H9 (cell line): ENCODE data around the gene TRMT2A. TPM values are rescaled to one million over a fixed set of nuclear protein-coding genes. Genes with fewer than 3 reads are reported as not detected.

Experiments used
- DNase-seq: peaks from one replicate; pipeline ENCODE4 v3.0.0-alpha.2; 2017
- H2AFZ ChIP-seq: one replicate; pipeline ENCODE4 v1.6.1; 2013; ENCODE audit warnings: mild to moderate bottlenecking, low read length, control low read depth, moderate library complexity
- H2AK5ac ChIP-seq: 2 replicates; pipeline ENCODE4 v1.6.1; 2013; ENCODE audit warnings: low read length, control low read depth, mixed read lengths; ENCODE audit not compliant: insufficient read length
- H2BK120ac ChIP-seq: one replicate; pipeline ENCODE4 v1.6.1; 2013; ENCODE audit warnings: low read depth, mild to moderate bottlenecking, low read length, control low read depth, inconsistent platforms; ENCODE audit not compliant: poor library complexity, severe bottlenecking
- H2BK12ac ChIP-seq: 2 replicates; pipeline ENCODE4 v1.6.1; 2013; ENCODE audit warnings: low read length, control low read depth, mixed read lengths, low read depth; ENCODE audit not compliant: insufficient read length
- H2BK15ac ChIP-seq: 2 replicates; pipeline ENCODE4 v1.6.1; 2013; ENCODE audit warnings: low read depth, low read length, control low read depth
- H2BK20ac ChIP-seq: one replicate; pipeline ENCODE4 v1.6.1; 2013; ENCODE audit warnings: low read depth, mild to moderate bottlenecking, low read length, control low read depth, inconsistent platforms; ENCODE audit not compliant: poor library complexity, severe bottlenecking
- H2BK5ac ChIP-seq: 2 replicates; pipeline ENCODE4 v1.6.1; 2013; ENCODE audit warnings: low read length, control low read depth, mixed read lengths; ENCODE audit not compliant: insufficient read length
- H3K14ac ChIP-seq: 2 replicates; pipeline ENCODE4 v1.6.1; 2013; ENCODE audit warnings: low read length, control low read depth; ENCODE audit not compliant: insufficient read depth
- H3K18ac ChIP-seq: 2 replicates; pipeline ENCODE4 v1.6.1; 2013; ENCODE audit warnings: low read depth, mild to moderate bottlenecking, mixed read lengths, low read length, control low read depth; ENCODE audit not compliant: insufficient read length
- H3K23ac ChIP-seq: 2 replicates; pipeline ENCODE4 v1.6.1; 2013; ENCODE audit warnings: low read length, control low read depth, mixed read lengths, low read depth; ENCODE audit not compliant: insufficient read length
- H3K23me2 ChIP-seq: 2 replicates; pipeline ENCODE4 v1.6.1; 2013; ENCODE audit warnings: low read depth, mild to moderate bottlenecking, mixed read lengths, low read length, control low read depth; ENCODE audit not compliant: insufficient read length, poor library complexity, severe bottlenecking
- H3K27ac ChIP-seq: 2 replicates; pipeline ENCODE4 v1.5.1; 2013; ENCODE audit warnings: low read length, control low read depth, mixed read lengths, low read depth; ENCODE audit not compliant: insufficient read length
- H3K27me3 ChIP-seq: 2 replicates; pipeline ENCODE4 v1.6.1; 2013; ENCODE audit warnings: low read length, control low read depth, inconsistent platforms; ENCODE audit not compliant: insufficient read depth
- H3K4ac ChIP-seq: 2 replicates; pipeline ENCODE4 v1.6.1; 2013; ENCODE audit warnings: low read depth, mild to moderate bottlenecking, control low read depth, inconsistent platforms, low read length, moderate library complexity
- H3K4me1 ChIP-seq: 2 replicates; pipeline ENCODE4 v1.6.1; 2013; ENCODE audit warnings: low read length, control low read depth, inconsistent platforms; ENCODE audit not compliant: insufficient read depth
- H3K4me2 ChIP-seq: 2 replicates; pipeline ENCODE4 v1.6.1; 2013; ENCODE audit warnings: low read length, control low read depth, mixed read lengths; ENCODE audit not compliant: insufficient read length, insufficient read depth
- H3K56ac ChIP-seq: 2 replicates; pipeline ENCODE4 v1.6.1; 2013; ENCODE audit warnings: low read depth, mild to moderate bottlenecking, mixed read lengths, low read length, control low read depth; ENCODE audit not compliant: insufficient read length
- H3K79me1 ChIP-seq: 2 replicates; pipeline ENCODE4 v1.6.1; 2013; ENCODE audit warnings: low read depth, mild to moderate bottlenecking, moderate library complexity, low read length, control low read depth, inconsistent platforms; ENCODE audit not compliant: insufficient read depth, poor library complexity, severe bottlenecking
- H3K79me2 ChIP-seq: 2 replicates; pipeline ENCODE4 v1.6.1; 2013; ENCODE audit warnings: low read length, control low read depth, inconsistent platforms; ENCODE audit not compliant: insufficient read depth
- H3K9ac ChIP-seq: 2 replicates; pipeline ENCODE4 v1.6.1; 2013; ENCODE audit warnings: low read length, control low read depth, mixed read lengths; ENCODE audit not compliant: insufficient read length; ENCODE audit errors: extremely low read depth
- H3K9me3 ChIP-seq: one replicate; pipeline ENCODE4 v1.6.1; 2013; ENCODE audit warnings: low read depth, low read length, inconsistent platforms; ENCODE audit not compliant: control insufficient read depth
- H3T11ph ChIP-seq: one replicate; pipeline ENCODE4 v1.6.1; 2013; ENCODE audit warnings: mild to moderate bottlenecking, low read length, control low read depth, inconsistent platforms
- H4K20me1 ChIP-seq: one replicate; pipeline ENCODE4 v1.6.1; 2013; ENCODE audit not compliant: control insufficient read depth, insufficient read length, insufficient read depth
- H4K5ac ChIP-seq: 2 replicates; pipeline ENCODE4 v1.6.1; 2013; ENCODE audit warnings: low read depth, mild to moderate bottlenecking, mixed read lengths, low read length, control low read depth; ENCODE audit not compliant: insufficient read length
- H4K8ac ChIP-seq: replicated peaks from 2 replicates; pipeline ENCODE4 v1.6.1; 2013; ENCODE audit warnings: low read length, control low read depth, mixed read lengths, low read depth; ENCODE audit not compliant: insufficient read length
- H4K91ac ChIP-seq: 2 replicates; pipeline ENCODE4 v1.6.1; 2013; ENCODE audit warnings: low read depth, mild to moderate bottlenecking, moderate library complexity, mixed read lengths, low read length, control low read depth; ENCODE audit not compliant: insufficient read length
- H3K27ac Mint-ChIP-seq, 3 experiments: 2 replicates in 2 of 3; 3 replicates in 1 of 3; pipeline ENCODE4 v1.8.0; 2020 to 2021; ENCODE audit warnings: mixed read lengths in 3 of 3, mild to moderate bottlenecking in 1 of 3, moderate library complexity in 1 of 3
- H3K27me3 Mint-ChIP-seq: 2 replicates; pipeline ENCODE4 v1.8.0; 2021; ENCODE audit warnings: low read depth, mild to moderate bottlenecking, moderate library complexity, mixed read lengths
- H3K36me3 Mint-ChIP-seq, 3 experiments: 2 replicates in 2 of 3; 3 replicates in 1 of 3; pipeline ENCODE4 v1.8.0; 2020 to 2021; ENCODE audit warnings: low read depth in 3 of 3, mixed read lengths in 3 of 3; ENCODE audit not compliant: insufficient read depth in 1 of 3
- H3K4me1 Mint-ChIP-seq, 2 experiments: 2 replicates each; pipeline ENCODE4 v1.8.0; 2020; ENCODE audit warnings: mixed read lengths in 2 of 2
- H3K4me3 Mint-ChIP-seq, 2 experiments: 2 replicates in 1 of 2; 3 replicates in 1 of 2; pipeline ENCODE4 v1.8.0; 2020 to 2021; ENCODE audit warnings: mild to moderate bottlenecking in 2 of 2, mixed read lengths in 2 of 2, moderate library complexity in 1 of 2
- H3K9me3 Mint-ChIP-seq, 2 experiments: 2 replicates in 1 of 2; 3 replicates in 1 of 2; pipeline ENCODE4 v1.8.0; 2020; ENCODE audit warnings: mild to moderate bottlenecking in 2 of 2, mixed read lengths in 2 of 2, moderate library complexity in 1 of 2
- whole genome bisulfite sequencing: extraction: QIAGEN DNeasy Blood & Tissue Kit; methylation state at CpG from one replicate; pipeline ENCODE4 v1.1.7; 2013; ENCODE audit warnings: missing lambda C conversion rate, low lambda C conversion rate, mixed read lengths; ENCODE audit not compliant: insufficient read length; ENCODE audit errors: extremely low coverage; 5-methylcytosine and 5-hydroxymethylcytosine counted together
- total RNA-seq: library from RNA; stranded (reverse); gene quantifications from 2 replicates; pipeline ENCODE4 v1.2.1, GENCODE V29; 2021
- TF ChIP-seq, protein P1 (sequence below): fragments of 200-600 bp; sonication (generic); conservative IDR thresholded peaks from 3 replicates; pipeline ENCODE4 v1.8.0; 2021; ENCODE audit warnings: antibody characterized with exemption, mild to moderate bottlenecking

The TRMT2A gene
- total RNA-seq, 1 experiment from 2014 or later: 58.2 TPM

- Histone ChIP-seq H2AFZ (no peak overlapping the region), H3K9me3 (no peaks in the 10 kb centered on the region), H3K18ac (no peak overlapping the region), H3K9ac (no peak overlapping the region), H2AK5ac (no peak overlapping the region), H3T11ph (no peak overlapping the region), H2BK15ac (no peak overlapping the region), H4K5ac (no peak overlapping the region), H3K56ac (no peak overlapping the region), H2BK20ac (no peak overlapping the region), H3K14ac (no peak overlapping the region), H4K8ac (no peak overlapping the region), H3K4me2 (no peak overlapping the region), H4K20me1 (no peaks in the 10 kb centered on the region), H3K4me1 (no peaks in the 10 kb centered on the region), H3K23ac (no peak overlapping the region), H3K27me3 (no peaks in the 10 kb centered on the region; the same call in 1 of the 2 replicates), H3K4ac (no peak overlapping the region), H2BK5ac (no peak overlapping the region), H2BK12ac (no peak overlapping the region), H3K23me2 (no peaks in the 10 kb centered on the region), H3K79me1 (no peaks in the 10 kb centered on the region), H3K79me2 (0 out of 2 replicates have a peak, but pooled peaks cover 2% of the 10 kb centered on the region), H4K91ac (no peak overlapping the region), H2BK120ac (no peak overlapping the region), H3K27ac (no peak overlapping the region)
- no peaks in the 10 kb centered on the region; a peak in 2 of 4 replicates for H3K4me1 Mint-ChIP-seq
- H3K27ac Mint-ChIP-seq: no peak overlapping the region
- H3K27me3 Mint-ChIP-seq: no peaks in the 10 kb centered on the region; the same call in 1 of the 2 replicates
- H3K36me3 Mint-ChIP-seq: peaks cover 26 to 87% (median 76%) of the 10 kb centered on the region in 3 experiments; a peak in 6 of 7 replicates
- no peaks in the 10 kb centered on the region for H3K9me3 Mint-ChIP-seq
- no peak for DNase-seq
- TF ChIP-seq, protein P1, sequence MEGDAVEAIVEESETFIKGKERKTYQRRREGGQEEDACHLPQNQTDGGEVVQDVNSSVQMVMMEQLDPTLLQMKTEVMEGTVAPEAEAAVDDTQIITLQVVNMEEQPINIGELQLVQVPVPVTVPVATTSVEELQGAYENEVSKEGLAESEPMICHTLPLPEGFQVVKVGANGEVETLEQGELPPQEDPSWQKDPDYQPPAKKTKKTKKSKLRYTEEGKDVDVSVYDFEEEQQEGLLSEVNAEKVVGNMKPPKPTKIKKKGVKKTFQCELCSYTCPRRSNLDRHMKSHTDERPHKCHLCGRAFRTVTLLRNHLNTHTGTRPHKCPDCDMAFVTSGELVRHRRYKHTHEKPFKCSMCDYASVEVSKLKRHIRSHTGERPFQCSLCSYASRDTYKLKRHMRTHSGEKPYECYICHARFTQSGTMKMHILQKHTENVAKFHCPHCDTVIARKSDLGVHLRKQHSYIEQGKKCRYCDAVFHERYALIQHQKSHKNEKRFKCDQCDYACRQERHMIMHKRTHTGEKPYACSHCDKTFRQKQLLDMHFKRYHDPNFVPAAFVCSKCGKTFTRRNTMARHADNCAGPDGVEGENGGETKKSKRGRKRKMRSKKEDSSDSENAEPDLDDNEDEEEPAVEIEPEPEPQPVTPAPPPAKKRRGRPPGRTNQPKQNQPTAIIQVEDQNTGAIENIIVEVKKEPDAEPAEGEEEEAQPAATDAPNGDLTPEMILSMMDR: no peak
- WGBS: no CpG with 5 or more reads among the region's 7 CpGs
- no peak overlapping the region for H3K4me3 Mint-ChIP-seq
Measured at GRCh38 chr22:20107471-20107901, 9.5 kb downstream of the TRMT2A start.
